Measurements from ENCODE around the gene TENT5A.

DNA sequence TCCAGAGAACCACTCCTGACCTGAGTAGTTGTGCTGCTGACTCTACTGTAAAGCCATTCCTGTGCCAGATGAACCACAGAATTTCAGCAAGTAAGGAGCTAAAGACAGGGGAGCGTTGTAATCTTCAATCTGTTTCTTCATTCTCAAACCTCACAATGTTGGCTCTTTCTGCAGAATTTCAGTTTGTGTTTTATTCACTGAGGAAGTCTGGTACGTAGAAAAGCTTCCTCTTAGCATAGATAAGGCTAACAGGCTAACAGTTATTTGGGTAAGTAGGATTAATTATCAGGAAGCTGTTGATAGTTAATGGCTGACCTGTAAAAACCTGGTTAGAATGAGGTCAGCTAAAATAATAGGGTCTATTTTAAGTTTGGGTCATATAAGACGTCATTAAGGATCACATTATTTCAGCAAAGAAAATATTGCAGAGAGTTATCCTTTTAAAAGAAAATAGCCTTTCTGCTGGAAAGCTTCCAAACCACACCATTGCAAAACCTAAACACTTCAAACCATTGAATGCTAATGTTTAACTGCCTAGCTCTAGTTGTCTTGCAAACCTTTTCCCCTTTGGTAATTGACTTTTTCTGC, 14.1 kb upstream of the TENT5A start:
- no peak for TF ChIP-seq GATA2 (IDR thresholded peaks at IDR 0.05; ENCODE audit: low read depth, low read length)
- no peak for TF ChIP-seq GATA3 (IDR thresholded peaks at IDR 0.05; ENCODE audit: low read depth, low read length)
